Measurements from ENCODE around the gene APPL1. TPM values are rescaled to one million over a fixed set of nuclear protein-coding genes. Genes with fewer than 3 reads are reported as not detected.

APPL1 gene
- total and polyA plus RNA-seq, 2 experiments from 2014 or later = 31.9 to 54.0 TPM

GRCh38 chr3:57227930-57228751 lies 612 bp downstream of the APPL1 start:
- WGBS (ENCODE audit: low lambda C conversion rate, missing lambda C conversion rate) = under 1% methylated on average over 61 of the region's 70 CpGs
- H3K79me2 ChIP-seq = peaks cover 46% of the 10 kb centered on the region
- H4K20me1 ChIP-seq (ENCODE audit: insufficient read depth, poor library complexity, severe bottlenecking) = peaks cover 15% of the 10 kb centered on the region
- DNase-seq (ENCODE audit: low spot score) = peak; percentile 70
- peak overlapping the region; percentile 92 for H2AFZ ChIP-seq
- peak overlapping the region; percentile 80 for H3K4me2 ChIP-seq
- H3K4me3 ChIP-seq = peak overlapping the region; percentile 94
- no peaks in the 10 kb centered on the region for H3K27me3 ChIP-seq
- no peaks in the 10 kb centered on the region for H3K36me3 ChIP-seq (replicated peaks; ENCODE audit: insufficient read depth, low read depth)
- H3K4me1 ChIP-seq (ENCODE audit: insufficient read depth) = no peaks in the 10 kb centered on the region
- H3K9me2 ChIP-seq (replicated peaks; ENCODE audit: insufficient read depth) = no peaks in the 10 kb centered on the region
- TF ChIP-seq CTCF (IDR thresholded peaks at IDR 0.05; ENCODE audit: poor library complexity) (no peak), EZH2 (IDR thresholded peaks at IDR 0.05; ENCODE audit: borderline replicate concordance) (no peak), EZH2phosphoT487 (IDR thresholded peaks at IDR 0.05; ENCODE audit: low read depth, severe bottlenecking, unreplicated experiment) (no peak)
- H3K9me3 ChIP-seq (ENCODE audit: low read depth) = no peaks in the 10 kb centered on the region
- peak overlapping the region; percentile 94 for H3K27ac ChIP-seq

GRCh38 chr3:57230006-57230405 lies 2.5 kb downstream of the APPL1 start:
- 76% methylated on average over 2 of the region's 2 CpGs for WGBS (ENCODE audit: low lambda C conversion rate, missing lambda C conversion rate)
- H3K4me2 ChIP-seq = peak overlapping the region; percentile 80
- no peak overlapping the region for H3K4me3 ChIP-seq
- DNase-seq (ENCODE audit: low spot score) = no peak
- no peaks in the 10 kb centered on the region for H3K9me3 ChIP-seq (ENCODE audit: low read depth)
- no peak overlapping the region for H2AFZ ChIP-seq
- peaks cover 65% of the 10 kb centered on the region for H3K79me2 ChIP-seq
- peak overlapping the region; percentile 15 for H3K27ac ChIP-seq
- no peaks in the 10 kb centered on the region for H3K27me3 ChIP-seq
- H3K4me1 ChIP-seq (ENCODE audit: insufficient read depth) = no peaks in the 10 kb centered on the region
- H3K9me2 ChIP-seq (replicated peaks; ENCODE audit: insufficient read depth) = no peaks in the 10 kb centered on the region
- no peaks in the 10 kb centered on the region for H3K36me3 ChIP-seq (replicated peaks; ENCODE audit: insufficient read depth, low read depth)
- TF ChIP-seq CTCF (IDR thresholded peaks at IDR 0.05; ENCODE audit: poor library complexity) (no peak), EZH2phosphoT487 (IDR thresholded peaks at IDR 0.05; ENCODE audit: low read depth, severe bottlenecking, unreplicated experiment) (no peak), EZH2 (IDR thresholded peaks at IDR 0.05; ENCODE audit: borderline replicate concordance) (no peak)
- H4K20me1 ChIP-seq (ENCODE audit: insufficient read depth, poor library complexity, severe bottlenecking) = peaks cover 15% of the 10 kb centered on the region

GRCh38 chr3:57233799-57234198 lies 6.3 kb downstream of the APPL1 start:
- Histone ChIP-seq H3K4me1 (ENCODE audit: insufficient read depth) (no peaks in the 10 kb centered on the region), H3K9me2 (replicated peaks; ENCODE audit: insufficient read depth) (no peaks in the 10 kb centered on the region), H4K20me1 (ENCODE audit: insufficient read depth, poor library complexity, severe bottlenecking) (peaks cover 15% of the 10 kb centered on the region), H3K9me3 (ENCODE audit: low read depth) (no peaks in the 10 kb centered on the region), H3K36me3 (replicated peaks; ENCODE audit: insufficient read depth, low read depth) (peaks cover 4% of the 10 kb centered on the region), H3K4me2 (no peak overlapping the region), H3K27me3 (no peaks in the 10 kb centered on the region), H3K79me2 (peaks cover 71% of the 10 kb centered on the region), H2AFZ (no peak overlapping the region), H3K4me3 (no peak overlapping the region), H3K27ac (no peak overlapping the region)
- no peak for DNase-seq (ENCODE audit: low spot score)
- WGBS (ENCODE audit: low lambda C conversion rate, missing lambda C conversion rate) = 91% methylated on average over 2 of the region's 2 CpGs
- TF ChIP-seq EZH2 (IDR thresholded peaks at IDR 0.05; ENCODE audit: borderline replicate concordance) (no peak), EZH2phosphoT487 (IDR thresholded peaks at IDR 0.05; ENCODE audit: low read depth, severe bottlenecking, unreplicated experiment) (no peak)

All from hepatocyte (in vitro differentiated cells).